SH-SY5Y (cell line): ENCODE data around the gene DLX3.

ENCODE experiments used
- GATA2 ChIP-seq: IDR thresholded peaks from 2 replicates; pipeline ENCODE4 v1.6.1; 2011; ENCODE audit warnings: mild to moderate bottlenecking, low read depth, low read length
- GATA3 ChIP-seq: IDR thresholded peaks from 2 replicates; pipeline ENCODE4 v1.6.1; 2011; ENCODE audit warnings: low read depth, mild to moderate bottlenecking, low read length, moderate library complexity

The DLX3 gene

GRCh38 chr17:50003911-50004310 lies 8.9 kb upstream of the DLX3 start:
- TF ChIP-seq GATA3 = no peak
- no peak for TF ChIP-seq GATA2

DNA sequence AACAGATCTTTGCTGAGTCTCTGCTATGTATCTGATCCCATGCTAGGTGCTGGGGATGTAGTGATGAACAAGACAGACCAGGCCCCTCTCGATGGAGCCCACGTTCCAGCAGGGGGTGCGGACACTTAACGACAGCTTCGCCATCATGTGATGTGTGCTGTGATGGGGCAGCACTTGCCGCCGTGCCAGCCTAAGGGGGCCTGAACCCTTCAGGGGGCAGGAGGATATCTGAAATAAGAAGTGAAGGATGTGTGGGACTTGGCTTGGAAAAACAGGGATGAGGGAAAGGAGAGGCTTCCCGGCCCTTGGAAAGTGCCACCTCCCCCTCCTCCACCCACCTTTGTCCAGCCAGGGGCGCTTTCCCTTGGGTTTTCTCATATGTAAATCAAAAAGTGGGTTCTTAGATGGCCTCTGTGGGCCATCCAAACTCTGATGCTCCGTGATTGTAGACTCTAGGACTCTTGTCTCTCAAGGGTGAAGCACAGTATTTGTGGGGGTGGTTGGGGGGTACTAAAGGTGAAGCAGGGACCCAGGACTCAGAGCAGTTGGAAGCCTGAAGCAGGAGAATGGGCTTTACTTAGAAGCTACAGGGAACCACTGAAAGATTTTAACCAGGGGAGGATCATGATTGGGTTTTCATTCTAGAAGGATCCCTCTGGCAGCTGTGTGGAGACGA lies 4.0 kb upstream of the DLX3 start:
- TF ChIP-seq GATA2 (no peak), GATA3 (no peak)

GRCh38 chr17:49997773-49998703 lies 3.0 kb upstream of the DLX3 start:
- TF ChIP-seq GATA3 (no peak), GATA2 (no peak)

GRCh38 chr17:49997301-49997650 lies 2.3 kb upstream of the DLX3 start:
- TF ChIP-seq GATA2 (no peak), GATA3 (no peak)

GRCh38 chr17:49996495-49997300 lies 1.7 kb upstream of the DLX3 start:
- TF ChIP-seq GATA2 (0 out of 2 replicates have a peak, but pooled peaks have one; percentile 25), GATA3 (no peak)

- no peak for TF ChIP-seq GATA3
Observed at GRCh38 chr17:49996121-49996494, 1.1 kb upstream of the DLX3 start.

DNA sequence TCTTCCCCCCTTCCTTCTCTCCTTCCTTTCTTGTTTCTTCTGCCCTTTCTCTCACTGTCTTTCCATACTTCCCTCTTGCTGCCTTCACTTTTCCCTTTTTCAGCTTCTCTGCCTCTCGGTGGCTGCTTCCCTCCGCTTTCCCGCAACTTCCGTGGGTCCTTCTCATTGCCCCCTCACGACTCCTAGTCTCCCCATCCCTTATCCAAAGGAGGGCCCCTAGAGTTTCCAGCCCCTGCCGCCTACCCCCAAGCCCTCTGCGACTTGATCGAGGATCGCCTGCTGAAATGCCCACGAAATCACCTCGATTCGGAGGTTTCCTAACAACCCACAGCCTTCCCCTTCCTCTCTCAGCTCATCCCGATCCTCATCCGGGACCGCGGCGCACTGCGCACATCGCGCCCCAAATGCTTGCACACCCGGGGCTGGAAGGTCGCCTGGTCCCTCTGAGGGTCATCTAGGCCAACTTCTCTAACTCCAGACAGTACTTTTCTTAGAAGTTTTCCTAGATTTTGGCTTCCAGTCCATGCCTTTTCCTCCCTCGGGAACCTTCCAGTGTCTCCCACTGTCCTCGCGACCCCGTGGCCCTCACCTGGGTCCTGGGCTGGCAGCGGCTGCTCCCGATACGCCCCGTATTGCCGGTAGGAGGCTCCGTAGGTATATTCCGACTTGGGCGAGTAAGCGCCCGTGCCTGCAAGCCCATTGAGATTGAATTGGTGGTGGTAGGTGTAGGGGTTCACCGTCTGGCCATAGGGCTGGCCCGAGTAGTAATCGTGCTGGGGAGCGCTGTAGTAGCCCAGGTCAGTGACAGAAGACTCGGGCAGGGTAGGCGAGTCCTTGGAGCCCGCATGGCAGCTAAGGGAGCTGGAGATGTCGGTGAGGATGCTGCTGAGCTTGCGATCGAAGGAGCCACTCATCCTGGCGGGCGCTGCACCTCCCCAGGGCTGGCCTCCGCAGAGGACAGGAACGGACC lies 654 bp downstream of the DLX3 start:
- TF ChIP-seq GATA3 (no peak), GATA2 (no peak)

- TF ChIP-seq GATA3 (no peak), GATA2 (no peak)
Observed at GRCh38 chr17:49993423-49994060, 1.5 kb downstream of the DLX3 start.

GRCh38 chr17:49992933-49993422 lies 2.0 kb downstream of the DLX3 start:
- TF ChIP-seq GATA3 (no peak), GATA2 (no peak)

DNA sequence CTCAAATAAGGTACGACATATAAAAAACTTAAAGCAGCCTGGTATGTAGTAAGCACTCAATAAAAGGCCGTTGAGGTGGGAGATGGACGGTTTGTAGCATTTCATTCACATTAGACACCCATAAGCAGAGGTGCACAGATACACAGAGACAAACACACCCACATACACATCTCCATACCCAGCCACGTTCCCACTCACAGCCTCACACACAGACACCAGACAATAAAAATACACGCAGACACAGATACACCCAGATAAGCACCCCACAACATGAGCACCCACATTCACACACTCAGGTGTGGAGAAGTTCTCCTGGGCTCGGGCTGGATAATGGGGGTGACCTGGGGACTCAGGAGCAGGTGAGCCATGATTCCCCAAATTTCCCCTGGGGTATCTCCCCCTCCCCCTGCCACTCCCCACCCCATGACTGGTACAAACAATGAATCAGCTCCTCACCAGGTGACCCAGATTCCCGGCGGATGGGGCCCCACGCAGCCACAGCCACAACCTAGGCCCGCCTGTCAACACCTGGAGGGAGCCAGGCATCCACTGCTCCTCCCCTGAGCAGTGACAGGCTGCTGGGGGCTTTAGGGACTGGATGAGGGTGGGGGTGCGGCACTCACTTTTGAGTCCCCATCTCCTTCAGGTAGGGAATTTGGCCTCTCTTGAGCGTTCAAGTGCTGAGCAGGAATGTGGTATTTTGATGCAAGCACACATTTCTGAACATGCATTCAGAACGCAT lies 2.7 kb downstream of the DLX3 start:
- no peak for TF ChIP-seq GATA3
- no peak for TF ChIP-seq GATA2

- no peak for TF ChIP-seq GATA2
- TF ChIP-seq GATA3 = no peak
Observed at GRCh38 chr17:49991409-49991808, 3.6 kb downstream of the DLX3 start.

- TF ChIP-seq GATA3 (no peak), GATA2 (no peak)
Observed at GRCh38 chr17:49990921-49991320, 4.1 kb downstream of the DLX3 start.

GRCh38 chr17:49990331-49990730 lies 4.7 kb downstream of the DLX3 start:
- TF ChIP-seq GATA3 = no peak
- no peak for TF ChIP-seq GATA2

DNA sequence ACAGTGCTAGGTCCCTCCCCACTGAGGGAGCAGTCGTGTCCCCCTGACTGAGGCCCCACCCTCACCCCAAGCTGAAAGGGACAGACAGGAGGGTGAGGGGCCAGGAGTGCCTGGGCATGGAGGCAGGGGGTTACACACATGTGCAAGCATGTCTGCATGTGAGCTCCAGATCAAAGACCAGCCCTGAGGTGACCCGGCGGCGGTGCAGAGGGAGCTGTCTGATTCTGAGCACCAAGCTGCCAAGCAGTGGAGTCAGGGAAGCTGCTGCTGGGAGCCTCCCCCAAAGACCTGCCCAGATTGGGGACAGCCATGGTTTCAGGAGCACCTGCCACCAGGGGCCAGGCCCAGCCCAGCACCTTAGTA lies 5.5 kb downstream of the DLX3 start:
- no peak for TF ChIP-seq GATA3
- TF ChIP-seq GATA2 = no peak
